DMS153 treated with DMSO at 0.1 percent for 48 hours (cell line): Measurements from ENCODE around the gene BMPR2.
A peak's percentile ranks its signal among the peaks of the same experiment; 100 is the strongest.

Experiments
- DNase-seq: peaks from one replicate; lab custom pipeline; 2025; ENCODE audit not compliant: unreplicated experiment; lab: John Stamatoyannopoulos, UW

Gene BMPR2

GRCh38 chr2:202588647-202589581 is 212.8 kb downstream of the BMPR2 start:
- peak; percentile 89 for DNase-seq

- DNase-seq: no peak
These were observed 213.4 kb downstream of the BMPR2 start for GRCh38 chr2:202589582-202589949.

DNA sequence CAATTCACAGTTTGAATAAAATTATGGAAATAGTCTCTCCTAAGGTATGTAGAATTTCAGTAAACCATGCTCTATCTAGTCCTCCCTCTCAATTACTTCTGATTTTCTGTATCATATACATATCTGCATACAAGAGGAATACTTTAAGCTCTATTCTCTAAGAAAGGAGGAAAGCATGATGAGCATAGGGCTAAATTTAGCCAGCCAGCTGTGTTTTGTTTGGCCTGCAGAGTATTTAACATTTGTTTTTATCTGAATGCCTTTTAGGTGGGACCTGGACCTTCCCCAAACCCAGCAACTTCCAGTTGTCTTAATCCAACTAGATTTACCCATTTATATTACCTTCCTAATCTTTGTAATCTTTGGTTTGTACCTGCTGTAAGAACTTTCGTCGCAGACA is 216.4 kb downstream of the BMPR2 start:
- no peak for DNase-seq

DNA sequence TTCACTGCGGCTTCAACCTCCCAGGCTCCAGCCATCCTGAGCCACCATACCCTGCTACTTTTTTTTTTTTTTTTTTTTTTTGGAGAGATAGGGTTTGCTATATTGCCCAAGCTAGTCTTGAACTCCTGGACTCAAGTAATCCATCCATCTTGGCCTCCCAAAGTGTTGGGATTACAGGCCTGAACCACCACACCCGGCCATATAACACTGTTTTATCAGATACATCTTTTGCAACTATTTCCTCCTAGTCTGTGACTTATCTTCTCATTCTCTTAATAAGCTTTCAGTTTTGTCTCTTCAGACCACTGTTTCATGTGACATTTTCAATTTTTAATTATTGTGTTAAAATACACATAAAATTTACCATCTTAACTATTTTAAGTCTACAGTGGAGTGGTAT is 223.0 kb downstream of the BMPR2 start:
- no peak for DNase-seq

- no peak for DNase-seq
These were observed 223.8 kb downstream of the BMPR2 start for GRCh38 chr2:202599911-202600310.

- DNase-seq: no peak
These were observed 228.6 kb downstream of the BMPR2 start for GRCh38 chr2:202604699-202605098.

DNA sequence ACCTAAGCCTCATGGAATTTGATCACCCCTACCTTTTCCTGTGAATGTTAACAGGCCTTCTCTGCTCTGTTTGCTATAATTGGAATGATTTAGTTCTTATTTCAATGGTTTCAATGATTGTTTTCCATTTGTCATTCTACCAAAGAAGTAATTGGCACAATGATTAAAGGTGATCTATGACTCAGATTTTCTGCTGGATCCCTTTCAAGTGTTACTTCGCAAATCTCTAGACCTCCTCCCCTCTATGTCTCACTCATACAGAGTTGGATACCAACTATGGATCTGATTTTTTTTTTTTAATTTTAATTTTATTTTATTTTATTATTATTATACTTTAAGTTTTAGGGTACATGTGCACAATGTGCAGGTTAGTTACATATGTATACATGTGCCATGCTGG is 229.0 kb downstream of the BMPR2 start:
- DNase-seq: no peak

DNA sequence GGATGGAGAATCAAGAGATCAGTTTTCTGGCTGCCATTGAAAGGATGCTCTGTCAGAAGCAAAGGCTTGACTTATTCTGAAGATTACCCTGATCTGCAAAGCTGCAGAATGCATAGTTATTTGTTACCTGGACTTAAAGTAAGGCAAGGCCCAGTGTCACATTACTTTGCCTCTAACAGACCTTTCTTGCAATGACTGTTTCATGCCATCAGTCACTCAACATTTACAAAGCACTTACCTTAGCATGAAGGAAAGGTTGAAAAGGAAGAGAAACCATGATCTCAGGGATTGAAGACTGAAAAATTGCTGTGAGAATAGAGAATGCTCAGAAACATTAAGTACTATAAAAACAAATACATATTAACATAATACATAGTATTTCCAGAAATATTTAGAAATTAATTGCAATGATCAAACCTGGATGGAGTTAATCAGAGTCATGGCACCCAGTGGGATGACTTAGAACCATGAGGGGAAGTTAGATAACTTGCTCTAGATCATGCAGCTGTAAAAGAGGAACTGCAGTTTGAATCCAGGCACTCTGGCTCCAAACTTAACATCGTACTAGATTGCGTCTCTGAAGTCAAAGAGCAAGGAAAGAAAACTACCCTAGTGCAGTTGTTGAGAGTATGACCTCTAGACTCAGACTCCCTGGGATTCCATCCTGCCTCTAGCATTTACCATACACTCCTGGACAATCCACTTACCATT is 232.2 kb downstream of the BMPR2 start:
- no peak for DNase-seq

DNA sequence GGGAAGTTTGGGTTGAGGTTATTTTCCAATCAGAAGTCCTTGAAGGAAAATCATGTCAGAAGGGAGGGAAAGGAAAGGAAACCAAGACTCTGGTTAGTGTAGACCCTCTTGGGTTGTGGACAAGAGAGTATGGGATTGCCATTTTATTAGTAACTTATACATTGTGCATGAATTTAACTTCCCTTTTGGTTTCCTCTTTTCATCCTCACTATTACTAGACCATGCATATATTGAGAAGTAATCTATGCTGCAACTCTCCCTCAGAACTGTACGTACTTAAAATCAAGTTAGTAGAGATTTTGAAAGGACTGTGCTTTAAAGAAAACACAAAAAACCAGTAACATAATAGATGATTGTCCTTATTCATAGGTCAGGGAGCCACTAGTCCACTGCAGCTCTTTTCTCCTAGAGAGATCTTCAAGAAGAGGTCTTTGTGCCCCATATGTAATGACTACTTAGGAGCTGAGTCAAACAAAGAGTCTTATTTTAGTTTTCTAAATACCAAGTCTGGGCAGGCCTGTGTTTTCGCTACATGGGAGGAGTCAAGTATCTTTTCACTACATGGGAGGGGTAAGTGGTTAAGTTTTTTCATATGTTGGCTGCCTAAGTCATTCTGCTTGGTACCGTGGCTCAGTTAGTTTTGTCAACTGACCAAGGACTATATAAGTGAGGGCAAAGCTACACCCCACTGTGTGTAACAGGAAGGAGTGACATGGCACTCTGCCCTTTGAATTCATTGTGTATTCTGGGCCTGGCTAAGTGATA is 233.4 kb downstream of the BMPR2 start:
- DNase-seq: no peak

GRCh38 chr2:202610380-202610779 is 234.3 kb downstream of the BMPR2 start:
- DNase-seq: no peak

DNA sequence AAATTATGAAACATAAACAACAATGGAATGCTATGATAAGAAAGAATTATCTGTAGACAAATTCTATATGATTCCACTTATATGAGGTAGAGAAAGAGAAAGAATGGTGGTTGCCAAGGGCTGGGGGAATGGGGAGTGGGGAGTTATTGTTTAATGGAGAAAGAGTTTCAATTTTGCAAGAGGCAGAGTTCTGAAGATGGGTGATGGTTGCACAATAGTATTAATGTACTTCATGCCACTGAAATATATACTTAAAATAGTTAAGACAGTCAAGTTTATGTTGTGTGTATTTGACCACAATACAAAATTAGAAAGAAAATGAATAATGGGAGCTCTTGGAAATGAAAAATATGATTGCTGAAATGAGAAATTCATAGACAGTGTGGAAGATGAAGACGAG is 236.0 kb downstream of the BMPR2 start:
- DNase-seq: no peak

DNA sequence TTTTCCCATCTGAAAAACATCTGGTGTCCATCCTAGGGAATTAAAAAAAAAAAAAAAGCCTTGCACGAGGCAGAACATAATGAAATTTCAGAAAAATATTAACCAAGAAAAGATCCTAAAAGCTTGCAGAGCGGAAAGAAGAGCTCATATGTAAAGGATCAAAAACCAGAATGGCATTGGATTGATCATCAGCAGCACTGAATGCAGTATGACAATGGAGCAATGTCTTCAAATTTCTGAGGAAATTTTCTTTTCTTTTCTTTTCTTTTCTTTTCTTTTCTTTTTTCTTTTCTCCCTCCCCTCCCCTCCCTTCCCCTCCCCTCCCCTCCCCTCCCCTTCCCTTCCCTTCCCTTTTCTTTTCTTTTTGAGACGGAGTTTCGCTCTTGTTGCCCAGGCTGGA is 237.4 kb downstream of the BMPR2 start:
- DNase-seq: no peak
